Spleen (tissue), 7 donors: ENCODE results near the gene PTH1R.

Experiments
- POLR2A ChIP-seq, 3 donors: fragments of 450-650 bp; IDR thresholded peaks; one replicate each; pipeline ENCODE4 v1.5.1; 2017; ENCODE audit warnings: antibody characterized with exemption in 3 of 3, mild to moderate bottlenecking in 1 of 3
- POLR2AphosphoS5 ChIP-seq, 3 donors: sonication (generic); formaldehyde crosslinking; IDR thresholded peaks; one replicate each; pipeline ENCODE4 v1.5.1; 2017; ENCODE audit warnings: antibody characterized with exemption in 3 of 3
- TF ChIP-seq, protein P1 (sequence below), 11 experiments: fragments of 200-600 bp in 7 of 11; fragments of 450-650 bp in 4 of 11; sonication (generic) in 4 of 11; IDR thresholded peaks in 8 of 11; conservative IDR thresholded peaks in 3 of 11; 1 replicate in 7 of 11; 2 replicates in 4 of 11; pipeline versions ENCODE4 v1.4.0 to v1.8.0; 2016 to 2021; ENCODE audit warnings: antibody characterized with exemption in 11 of 11, inconsistent platforms in 4 of 11, mild to moderate bottlenecking in 1 of 11
- donor health status: DM: no; HTN: no; CAD: no; lungs with moderate emphysema.
- donor health status: DM: no; HTN: no; CAD: no.
- donor health status: DM: no; HTN: no; CAD: no.

- TF ChIP-seq, protein P1, sequence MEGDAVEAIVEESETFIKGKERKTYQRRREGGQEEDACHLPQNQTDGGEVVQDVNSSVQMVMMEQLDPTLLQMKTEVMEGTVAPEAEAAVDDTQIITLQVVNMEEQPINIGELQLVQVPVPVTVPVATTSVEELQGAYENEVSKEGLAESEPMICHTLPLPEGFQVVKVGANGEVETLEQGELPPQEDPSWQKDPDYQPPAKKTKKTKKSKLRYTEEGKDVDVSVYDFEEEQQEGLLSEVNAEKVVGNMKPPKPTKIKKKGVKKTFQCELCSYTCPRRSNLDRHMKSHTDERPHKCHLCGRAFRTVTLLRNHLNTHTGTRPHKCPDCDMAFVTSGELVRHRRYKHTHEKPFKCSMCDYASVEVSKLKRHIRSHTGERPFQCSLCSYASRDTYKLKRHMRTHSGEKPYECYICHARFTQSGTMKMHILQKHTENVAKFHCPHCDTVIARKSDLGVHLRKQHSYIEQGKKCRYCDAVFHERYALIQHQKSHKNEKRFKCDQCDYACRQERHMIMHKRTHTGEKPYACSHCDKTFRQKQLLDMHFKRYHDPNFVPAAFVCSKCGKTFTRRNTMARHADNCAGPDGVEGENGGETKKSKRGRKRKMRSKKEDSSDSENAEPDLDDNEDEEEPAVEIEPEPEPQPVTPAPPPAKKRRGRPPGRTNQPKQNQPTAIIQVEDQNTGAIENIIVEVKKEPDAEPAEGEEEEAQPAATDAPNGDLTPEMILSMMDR (IDR thresholded peaks at IDR 0.05 in 8 of 11, conservative IDR thresholded peaks at IDR 0.05 in 3 of 11) = no peak
- no peak for TF ChIP-seq POLR2A (IDR thresholded peaks at IDR 0.05)
- TF ChIP-seq POLR2AphosphoS5 (IDR thresholded peaks at IDR 0.05) = no peak
Observed at GRCh38 chr3:46947546-46947901, 70.0 kb downstream of the PTH1R start.
